MM.1S (cell line): ENCODE data around the gene CDC42EP5.

Experiments
- DNase-seq: peaks from one replicate; pipeline ENCODE4 v3.0.0-alpha.2; 2015
- H2AFZ ChIP-seq: fragments of 300-600 bp; sonication (generic); 2 replicates; pipeline ENCODE4 v1.6.0; 2016; ENCODE audit warnings: antibody characterized with exemption, low read length
- H3F3A ChIP-seq: fragments of 300-600 bp; sonication (generic); 2 replicates; pipeline ENCODE4 v1.6.1; 2016; ENCODE audit warnings: mild to moderate bottlenecking, antibody characterized with exemption, low read length, moderate library complexity, mixed read lengths; ENCODE audit not compliant: insufficient read depth
- H3K27ac ChIP-seq: fragments of 300-600 bp; sonication (generic); 2 replicates; pipeline ENCODE4 v1.5.1; 2016; ENCODE audit warnings: mild to moderate bottlenecking, low read length
- H3K27me3 ChIP-seq: fragments of 300-600 bp; sonication (generic); replicated peaks from 2 replicates; pipeline ENCODE4 v1.6.0; 2016; ENCODE audit warnings: low read length; ENCODE audit not compliant: insufficient read depth
- H3K36me3 ChIP-seq: fragments of 300-600 bp; sonication (generic); replicated peaks from 2 replicates; pipeline ENCODE4 v1.6.1; 2016; ENCODE audit warnings: mild to moderate bottlenecking, low read length, mixed read lengths; ENCODE audit not compliant: insufficient read depth
- H3K4me1 ChIP-seq: fragments of 300-600 bp; sonication (generic); 2 replicates; pipeline ENCODE4 v1.6.1; 2016; ENCODE audit warnings: low read length, mixed read lengths
- H3K4me2 ChIP-seq: fragments of 300-600 bp; sonication (generic); 2 replicates; pipeline ENCODE4 v1.6.0; 2016; ENCODE audit warnings: low read depth, low read length
- H3K4me3 ChIP-seq: fragments of 300-600 bp; sonication (generic); 2 replicates; pipeline ENCODE4 v1.5.1; 2016; ENCODE audit warnings: low read length, mixed read lengths
- H3K79me2 ChIP-seq: fragments of 300-600 bp; sonication (generic); 2 replicates; pipeline ENCODE4 v1.6.1; 2016; ENCODE audit warnings: mixed run types, low read length, mixed read lengths
- H3K9ac ChIP-seq: fragments of 300-600 bp; sonication (generic); 2 replicates; pipeline ENCODE4 v1.6.1; 2016; ENCODE audit warnings: low read length, mixed read lengths
- H3K9me2 ChIP-seq: fragments of 300-600 bp; sonication (generic); replicated peaks from 2 replicates; pipeline ENCODE4 v1.6.1; 2016; ENCODE audit warnings: mild to moderate bottlenecking, low read length, mixed read lengths; ENCODE audit not compliant: insufficient read depth
- H3K9me3 ChIP-seq: fragments of 300-600 bp; sonication (generic); replicated peaks from 2 replicates; pipeline ENCODE4 v1.6.1; 2016; ENCODE audit warnings: mild to moderate bottlenecking, low read length, mixed read lengths; ENCODE audit not compliant: insufficient read depth
- H4K20me1 ChIP-seq: fragments of 300-600 bp; sonication (generic); 2 replicates; pipeline ENCODE4 v1.6.1; 2016; ENCODE audit warnings: mild to moderate bottlenecking, low read length, moderate library complexity, mixed read lengths; ENCODE audit not compliant: insufficient read depth
- EZH2 ChIP-seq: fragments of 300-600 bp; sonication (generic); optimal IDR thresholded peaks from 2 replicates; pipeline ENCODE3; 2017; ENCODE audit warnings: low read depth, mild to moderate bottlenecking, antibody characterized with exemption, low read length, mixed read lengths
- EZH2phosphoT487 ChIP-seq: fragments of 300-600 bp; sonication (generic); IDR thresholded peaks from 2 replicates; pipeline ENCODE4 v1.6.1; 2018; ENCODE audit warnings: antibody characterized with exemption, low read length
- TF ChIP-seq, protein P1 (sequence below): fragments of 300-600 bp; sonication (generic); IDR thresholded peaks from 2 replicates; pipeline ENCODE4 v1.5.1; 2016; ENCODE audit warnings: antibody characterized with exemption, low read length, mixed read lengths

CDC42EP5 gene

DNA sequence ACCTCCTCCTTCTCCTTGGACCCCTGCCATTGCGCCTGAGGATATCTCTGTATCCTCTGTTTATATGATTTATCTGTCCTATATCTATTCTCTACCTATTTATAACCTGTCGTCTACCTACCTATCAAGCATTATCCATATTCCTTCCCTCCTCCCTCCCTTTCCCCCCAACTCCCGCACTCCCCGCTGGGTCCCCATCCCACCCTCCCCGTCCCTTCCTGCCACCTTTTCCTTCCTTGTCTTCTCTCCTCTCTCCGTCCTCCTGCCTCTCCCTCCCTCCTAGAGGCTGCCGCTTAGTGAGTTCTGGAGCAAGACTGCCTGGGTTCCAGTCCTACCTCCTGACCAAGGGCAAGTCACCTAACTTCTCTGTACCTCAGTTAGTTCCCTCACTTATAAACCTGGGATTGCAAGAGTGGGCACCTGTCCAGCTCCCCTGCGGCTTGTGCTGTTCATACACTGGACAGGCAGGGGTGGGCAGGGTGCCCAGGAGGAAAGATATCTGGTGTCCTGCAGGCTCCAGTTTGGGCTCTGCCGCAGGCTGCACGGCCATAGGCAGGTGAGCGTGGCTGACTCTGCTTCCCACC, 41.7 kb downstream of the CDC42EP5 start:
- no peaks in the 10 kb centered on the region for H3K9me2 ChIP-seq
- no peaks in the 10 kb centered on the region for H3K36me3 ChIP-seq
- H3K27ac ChIP-seq: no peak overlapping the region
- DNase-seq: no peak
- H3K4me2 ChIP-seq: no peak overlapping the region
- no peak overlapping the region for H2AFZ ChIP-seq
- H3K4me1 ChIP-seq: no peaks in the 10 kb centered on the region
- H3K9ac ChIP-seq: no peak overlapping the region
- no peaks in the 10 kb centered on the region for H3F3A ChIP-seq
- no peaks in the 10 kb centered on the region for H4K20me1 ChIP-seq
- TF ChIP-seq EZH2 (no peak), EZH2phosphoT487 (no peak)
- TF ChIP-seq, protein P1, sequence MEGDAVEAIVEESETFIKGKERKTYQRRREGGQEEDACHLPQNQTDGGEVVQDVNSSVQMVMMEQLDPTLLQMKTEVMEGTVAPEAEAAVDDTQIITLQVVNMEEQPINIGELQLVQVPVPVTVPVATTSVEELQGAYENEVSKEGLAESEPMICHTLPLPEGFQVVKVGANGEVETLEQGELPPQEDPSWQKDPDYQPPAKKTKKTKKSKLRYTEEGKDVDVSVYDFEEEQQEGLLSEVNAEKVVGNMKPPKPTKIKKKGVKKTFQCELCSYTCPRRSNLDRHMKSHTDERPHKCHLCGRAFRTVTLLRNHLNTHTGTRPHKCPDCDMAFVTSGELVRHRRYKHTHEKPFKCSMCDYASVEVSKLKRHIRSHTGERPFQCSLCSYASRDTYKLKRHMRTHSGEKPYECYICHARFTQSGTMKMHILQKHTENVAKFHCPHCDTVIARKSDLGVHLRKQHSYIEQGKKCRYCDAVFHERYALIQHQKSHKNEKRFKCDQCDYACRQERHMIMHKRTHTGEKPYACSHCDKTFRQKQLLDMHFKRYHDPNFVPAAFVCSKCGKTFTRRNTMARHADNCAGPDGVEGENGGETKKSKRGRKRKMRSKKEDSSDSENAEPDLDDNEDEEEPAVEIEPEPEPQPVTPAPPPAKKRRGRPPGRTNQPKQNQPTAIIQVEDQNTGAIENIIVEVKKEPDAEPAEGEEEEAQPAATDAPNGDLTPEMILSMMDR: no peak
- H3K79me2 ChIP-seq: no peaks in the 10 kb centered on the region
- H3K9me3 ChIP-seq: no peaks in the 10 kb centered on the region
- peaks cover 36% of the 10 kb centered on the region for H3K27me3 ChIP-seq
- no peak overlapping the region for H3K4me3 ChIP-seq

DNA sequence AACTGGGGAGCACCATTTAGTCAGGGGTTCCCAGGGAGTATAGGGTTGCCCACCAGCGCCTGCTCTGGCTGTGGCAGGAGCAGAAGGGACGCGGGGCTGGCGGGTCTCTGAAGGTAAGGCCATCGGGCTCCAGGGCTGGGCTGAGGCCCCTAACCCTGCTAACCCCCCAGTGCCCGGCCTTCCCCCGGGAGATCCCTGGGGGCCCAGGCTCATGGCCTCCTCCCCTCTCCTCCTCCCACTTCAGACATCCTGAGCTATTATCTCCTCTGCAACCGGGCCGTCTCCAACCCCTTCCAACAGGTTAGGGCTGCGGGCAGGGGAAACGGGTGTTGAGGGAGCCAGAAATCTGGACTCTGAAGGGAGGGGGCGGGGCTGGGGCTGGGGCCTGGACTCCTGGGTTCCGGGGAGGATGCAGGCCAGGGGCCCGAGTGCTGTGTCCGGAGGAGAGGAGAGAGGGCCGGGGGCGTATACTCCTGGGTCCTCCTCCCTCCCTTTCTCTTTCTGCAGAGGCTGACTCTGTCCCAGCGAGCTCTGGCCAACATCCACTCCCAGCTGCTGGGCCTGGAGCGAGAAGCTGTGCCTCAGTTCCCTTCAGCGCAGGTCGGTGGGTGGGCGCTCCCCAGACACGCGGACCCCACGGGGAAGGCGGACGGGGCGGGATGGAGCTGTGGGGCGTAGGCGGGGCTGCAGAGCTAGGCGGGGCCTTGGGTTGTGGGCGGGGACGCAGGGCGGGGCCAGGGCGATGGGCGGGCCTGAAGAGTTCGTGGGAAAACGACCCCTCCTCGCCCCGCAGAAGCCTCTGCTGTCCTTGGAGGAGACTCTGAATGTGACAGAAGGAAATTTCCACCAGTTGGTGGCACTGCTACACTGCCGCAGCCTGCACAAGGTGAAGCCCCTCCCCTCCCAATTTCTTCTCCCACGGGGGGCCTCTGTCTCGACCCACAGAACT, 42.5 kb downstream of the CDC42EP5 start:
- Histone ChIP-seq H3K9ac (no peak overlapping the region), H4K20me1 (no peaks in the 10 kb centered on the region), H3K9me3 (no peaks in the 10 kb centered on the region), H3K27me3 (peaks cover 44% of the 10 kb centered on the region), H3K36me3 (no peaks in the 10 kb centered on the region), H3K79me2 (no peaks in the 10 kb centered on the region), H3F3A (no peaks in the 10 kb centered on the region), H3K4me1 (no peaks in the 10 kb centered on the region), H3K9me2 (no peaks in the 10 kb centered on the region), H3K4me3 (no peak overlapping the region), H2AFZ (no peak overlapping the region), H3K4me2 (no peak overlapping the region), H3K27ac (no peak overlapping the region)
- TF ChIP-seq EZH2phosphoT487: no peak
- TF ChIP-seq, protein P1: no peak
- no peak for TF ChIP-seq EZH2
- DNase-seq: no peak

DNA sequence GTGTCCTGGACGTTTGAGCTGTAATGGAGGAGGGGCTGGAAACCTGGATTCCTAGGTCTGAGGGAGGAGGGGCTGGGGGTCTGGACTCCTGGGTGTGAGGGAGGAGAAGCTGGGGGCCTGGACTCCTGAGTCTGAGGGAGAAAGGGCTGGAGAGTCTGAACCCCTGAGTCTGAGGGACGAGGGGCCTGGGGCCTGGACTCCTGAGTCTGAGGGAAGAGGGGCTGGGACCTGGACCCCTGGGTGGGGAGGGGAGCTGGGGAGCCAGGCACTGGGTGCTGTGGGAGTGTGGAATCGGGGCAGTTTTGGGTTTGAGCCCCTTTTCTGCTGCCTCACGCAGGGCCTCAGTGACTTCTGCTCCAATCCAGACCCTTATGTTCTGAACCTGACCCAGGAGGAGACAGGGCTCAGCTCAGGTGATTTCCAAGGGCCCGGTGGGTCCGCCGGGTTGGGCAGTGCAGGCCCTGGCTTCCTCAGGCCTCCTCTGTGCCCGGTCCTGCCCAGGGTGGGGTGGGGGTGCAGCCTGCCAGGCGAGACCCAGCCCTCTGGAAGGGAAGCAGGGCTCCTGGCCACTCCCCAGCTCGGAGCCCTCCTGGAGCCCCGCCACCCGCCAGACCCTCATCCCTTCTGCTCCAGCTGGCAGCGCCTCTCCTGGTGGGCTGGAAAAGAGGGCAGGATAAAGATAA, 43.4 kb downstream of the CDC42EP5 start:
- Histone ChIP-seq H3K27ac (no peak overlapping the region), H3F3A (no peaks in the 10 kb centered on the region), H3K9ac (no peak overlapping the region)

More for the DNA sequence above, 43.4 kb downstream of the CDC42EP5 start:
- Histone ChIP-seq H3K9me2 (no peaks in the 10 kb centered on the region), H3K4me3 (no peak overlapping the region), H3K4me2 (no peak overlapping the region), H3K4me1 (no peaks in the 10 kb centered on the region), H4K20me1 (no peaks in the 10 kb centered on the region), H3K27me3 (peaks cover 53% of the 10 kb centered on the region), H3K36me3 (no peaks in the 10 kb centered on the region), H3K79me2 (no peaks in the 10 kb centered on the region), H3K9me3 (no peaks in the 10 kb centered on the region), H2AFZ (no peak overlapping the region)
- no peak for DNase-seq
- TF ChIP-seq EZH2 (no peak), EZH2phosphoT487 (no peak)
- TF ChIP-seq, protein P1: no peak
